ENCODE data around the gene THOC2.
"Not testable (repeated sequence)": the region's sequence is repeated elsewhere in the genome, so short reads cannot be mapped to it uniquely, and the experiment has no call there.

The THOC2 gene

DNA sequence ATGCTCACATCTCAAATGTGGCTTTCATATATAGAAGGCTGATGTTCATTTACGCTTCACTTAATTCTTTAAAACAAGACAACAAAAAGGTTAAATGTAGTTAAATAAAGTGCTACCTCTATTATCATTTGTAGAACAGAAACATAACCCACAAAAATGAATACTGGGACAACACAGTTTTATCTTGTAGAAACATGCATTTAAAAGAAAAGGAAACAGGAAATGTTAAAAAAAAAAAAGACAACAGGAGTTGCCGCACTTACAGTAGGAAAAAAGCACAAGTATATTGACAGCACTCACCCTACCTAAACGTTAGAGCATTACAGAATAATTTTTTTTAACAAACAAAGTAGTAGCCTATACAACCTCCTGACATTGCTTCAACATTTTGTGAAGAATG, 4.8 kb downstream of the THOC2 start:
- Mint-ChIP-seq H3K36me3 (ENCODE audit: insufficient read depth) (peaks cover 5% of the 10 kb centered on the region), H3K27me3 (no peaks in the 10 kb centered on the region), H3K4me3 (no peak overlapping the region), H3K4me1 (peaks cover 19% of the 10 kb centered on the region), H3K27ac (ENCODE audit: low read depth) (no peak overlapping the region), H3K9me3 (no peaks in the 10 kb centered on the region)
- ATAC-seq (replicated peaks; ENCODE audit: extremely low read depth, poor library complexity, severe bottlenecking) (no peak), DNase-seq (ENCODE audit: low spot score in 2 of 2) (no peak)

DNA sequence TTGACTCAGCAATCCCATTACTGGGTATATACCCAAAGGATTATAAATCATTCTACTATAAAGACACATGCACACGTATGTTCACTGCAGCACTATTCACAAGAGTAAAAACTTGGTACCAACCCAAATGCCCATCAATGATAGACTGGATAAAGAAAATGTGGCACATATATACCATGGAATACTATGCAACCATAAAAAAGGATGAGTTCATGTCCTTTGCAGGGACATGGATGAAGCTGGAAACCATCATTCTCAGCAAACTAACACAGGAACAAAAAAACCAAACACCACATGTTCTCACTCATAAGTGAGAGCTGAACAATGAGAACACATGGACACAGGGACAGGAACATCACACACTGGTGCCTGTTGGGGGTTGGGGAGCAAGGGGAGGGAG, 10.7 kb downstream of the THOC2 start:
- not testable (repeated sequence) for H3K36me3 Mint-ChIP-seq (ENCODE audit: insufficient read depth); DNase-seq (ENCODE audit: low spot score in 2 of 2); H3K4me3 Mint-ChIP-seq; H3K27me3 Mint-ChIP-seq; ATAC-seq (replicated peaks; ENCODE audit: extremely low read depth, poor library complexity, severe bottlenecking); H3K9me3 Mint-ChIP-seq; H3K27ac Mint-ChIP-seq (ENCODE audit: low read depth)
- H3K4me1 Mint-ChIP-seq: peaks cover 19% of the 10 kb centered on the region

DNA sequence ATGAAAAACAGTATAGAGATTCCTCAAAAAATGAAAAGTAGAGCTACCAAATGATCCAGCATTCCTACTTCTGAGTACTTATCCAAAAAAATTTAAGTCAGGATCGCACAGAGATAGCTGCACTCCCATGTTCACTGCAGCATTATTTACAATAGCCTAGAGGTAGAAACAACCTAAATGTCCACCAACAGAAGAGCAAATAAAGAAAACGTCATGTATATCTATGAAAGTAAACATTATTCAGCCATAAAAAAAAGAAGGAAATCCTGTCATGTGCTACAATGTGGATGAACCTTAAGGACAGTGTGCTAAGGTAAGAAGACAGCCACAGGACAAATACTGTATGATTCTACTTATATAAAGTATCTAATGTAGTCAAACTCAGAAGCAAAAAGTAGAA, 12.4 kb downstream of the THOC2 start:
- Mint-ChIP-seq H3K4me1 (peaks cover 26% of the 10 kb centered on the region), H3K4me3 (no peak overlapping the region), H3K36me3 (ENCODE audit: insufficient read depth) (peaks cover 9% of the 10 kb centered on the region), H3K9me3 (no peaks in the 10 kb centered on the region), H3K27ac (ENCODE audit: low read depth) (peak overlapping the region; percentile 30), H3K27me3 (no peaks in the 10 kb centered on the region)
- ATAC-seq (replicated peaks; ENCODE audit: extremely low read depth, poor library complexity, severe bottlenecking) (no peak), DNase-seq (ENCODE audit: low spot score in 2 of 2) (no peak)

DNA sequence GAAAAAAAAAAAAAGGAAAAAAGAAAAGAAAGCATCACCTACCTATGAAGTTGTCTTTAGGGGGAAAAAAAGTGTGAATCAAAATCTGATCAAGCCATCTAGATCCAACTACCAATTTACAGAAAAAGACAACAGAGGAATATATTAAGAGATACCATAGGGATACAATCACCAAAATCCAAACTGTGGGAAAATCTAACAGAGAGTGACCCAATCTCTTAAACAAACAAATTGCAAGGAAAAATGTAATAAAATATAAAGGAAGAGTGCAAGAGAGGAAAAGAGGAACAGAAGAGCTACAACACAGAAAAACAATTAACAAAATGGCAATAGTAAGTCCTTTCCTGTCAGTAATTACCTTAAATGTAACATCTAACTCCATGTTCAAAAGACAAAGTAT, 19.0 kb downstream of the THOC2 start:
- H3K27ac Mint-ChIP-seq (ENCODE audit: low read depth): peak overlapping the region; percentile 39
- H3K27me3 Mint-ChIP-seq: no peaks in the 10 kb centered on the region
- H3K4me1 Mint-ChIP-seq: peaks cover 31% of the 10 kb centered on the region

DNA sequence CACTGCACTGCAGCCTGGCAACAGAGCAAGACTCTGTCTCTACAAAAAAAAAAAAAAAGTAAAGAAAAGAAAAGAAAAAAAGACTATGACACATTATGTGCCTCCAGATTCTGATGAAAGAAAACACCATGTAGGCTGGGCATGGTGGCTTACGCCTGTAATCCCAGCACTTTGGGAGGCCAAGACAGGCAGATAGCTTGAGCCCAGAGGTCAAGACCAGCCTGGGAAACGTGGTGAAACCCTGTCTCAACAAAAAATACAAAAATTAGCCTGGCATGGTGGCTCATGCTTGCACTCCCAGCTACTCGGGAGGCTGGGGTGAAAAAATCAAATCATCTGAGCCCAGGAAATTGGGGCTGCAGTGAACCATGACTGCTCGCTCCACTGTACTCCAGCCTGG, 19.4 kb downstream of the THOC2 start:
- no peak overlapping the region for H3K4me3 Mint-ChIP-seq

More for the DNA sequence above, 19.0 kb downstream of the THOC2 start:
- no peak for DNase-seq (ENCODE audit: low spot score in 2 of 2)
- Mint-ChIP-seq H3K4me3 (no peak overlapping the region), H3K36me3 (ENCODE audit: insufficient read depth) (peaks cover 15% of the 10 kb centered on the region), H3K9me3 (no peaks in the 10 kb centered on the region)
- no peak for ATAC-seq (replicated peaks; ENCODE audit: extremely low read depth, poor library complexity, severe bottlenecking)

DNA sequence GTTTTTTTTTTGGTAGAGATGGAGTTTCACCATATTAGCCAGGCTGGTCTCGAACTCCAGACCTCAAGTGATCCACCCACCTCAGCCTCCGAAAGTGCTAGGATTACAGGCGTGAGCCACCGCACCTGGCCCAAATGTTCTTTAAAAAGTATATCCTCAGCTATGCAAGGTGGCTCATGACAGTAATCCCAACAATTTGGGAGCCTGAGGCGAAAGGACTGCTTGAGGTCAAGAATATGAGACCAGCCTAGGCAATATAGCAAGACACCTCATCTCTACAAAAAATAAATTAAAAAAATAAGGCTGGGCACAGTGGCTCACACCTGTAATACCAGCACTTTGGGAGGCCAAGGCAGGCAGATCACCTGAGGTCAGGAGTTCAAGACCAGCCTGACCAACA, 21.7 kb downstream of the THOC2 start:
- H3K27me3 Mint-ChIP-seq; H3K27ac Mint-ChIP-seq (ENCODE audit: low read depth); ATAC-seq (replicated peaks; ENCODE audit: extremely low read depth, poor library complexity, severe bottlenecking); H3K9me3 Mint-ChIP-seq; H3K4me3 Mint-ChIP-seq; DNase-seq (ENCODE audit: low spot score in 2 of 2): not testable (repeated sequence)
- H3K4me1 Mint-ChIP-seq: peaks cover 32% of the 10 kb centered on the region
- H3K36me3 Mint-ChIP-seq (ENCODE audit: insufficient read depth): peaks cover 14% of the 10 kb centered on the region

More for the DNA sequence above, 19.4 kb downstream of the THOC2 start:
- DNase-seq (ENCODE audit: low spot score in 2 of 2) (no peak), ATAC-seq (replicated peaks; ENCODE audit: extremely low read depth, poor library complexity, severe bottlenecking) (no peak)
- H3K4me1 Mint-ChIP-seq: peaks cover 31% of the 10 kb centered on the region
- H3K9me3 Mint-ChIP-seq: no peaks in the 10 kb centered on the region
- no peaks in the 10 kb centered on the region for H3K27me3 Mint-ChIP-seq
- peaks cover 16% of the 10 kb centered on the region for H3K36me3 Mint-ChIP-seq (ENCODE audit: insufficient read depth)
- H3K27ac Mint-ChIP-seq (ENCODE audit: low read depth): peak overlapping the region; percentile 39

DNA sequence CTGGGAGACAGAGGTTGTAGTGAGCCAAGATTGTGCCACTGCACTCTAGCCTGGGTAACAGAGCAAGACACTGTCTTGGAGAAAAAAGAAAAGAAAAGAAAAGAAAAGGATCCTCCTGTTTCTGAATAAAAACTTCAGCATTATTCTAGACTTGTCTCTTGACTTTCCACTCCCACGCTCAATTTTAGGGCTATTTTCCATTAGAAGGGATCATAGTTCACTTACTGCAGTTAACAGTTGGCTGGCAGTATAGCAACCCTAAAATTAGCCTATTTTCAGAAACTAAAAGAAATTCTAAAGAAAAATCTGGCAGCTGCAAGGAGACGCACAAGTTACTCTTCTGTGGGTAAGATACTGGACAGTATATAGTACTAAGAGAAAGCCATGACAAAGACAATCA, 28.1 kb downstream of the THOC2 start:
- Mint-ChIP-seq H3K4me1 (peaks cover 10% of the 10 kb centered on the region), H3K27me3 (no peaks in the 10 kb centered on the region), H3K27ac (ENCODE audit: low read depth) (peak overlapping the region; percentile 16), H3K4me3 (no peak overlapping the region), H3K9me3 (no peaks in the 10 kb centered on the region), H3K36me3 (ENCODE audit: insufficient read depth) (peaks cover 16% of the 10 kb centered on the region)
- no peak for DNase-seq (ENCODE audit: low spot score in 2 of 2)
- ATAC-seq (replicated peaks; ENCODE audit: extremely low read depth, poor library complexity, severe bottlenecking): no peak

DNA sequence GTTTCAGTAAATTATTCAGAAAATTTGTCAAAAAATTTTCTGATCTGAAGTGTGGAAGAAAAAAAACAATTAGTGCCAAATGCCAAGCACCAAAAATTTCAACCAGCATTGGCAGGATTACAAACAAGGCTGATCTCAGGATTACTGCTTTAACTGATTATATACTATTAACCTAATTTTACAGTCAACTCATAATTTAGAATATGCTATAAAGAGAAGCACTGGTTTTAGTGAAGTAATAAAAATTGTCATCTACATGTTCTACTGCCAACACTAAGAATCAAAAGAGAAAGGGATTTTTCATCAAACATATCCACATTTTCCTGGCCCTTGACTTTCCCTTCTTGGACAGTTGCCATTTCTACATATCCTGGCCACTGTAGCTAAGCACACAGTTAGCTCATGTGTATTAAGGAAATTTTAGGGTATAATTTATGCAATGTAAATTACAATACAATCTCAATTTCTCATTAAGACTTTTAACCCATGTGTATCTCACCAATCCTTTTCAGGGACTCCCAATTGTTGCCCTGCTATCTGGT, 33.8 kb downstream of the THOC2 start:
- Mint-ChIP-seq H3K36me3 (ENCODE audit: insufficient read depth) (peaks cover 11% of the 10 kb centered on the region), H3K27ac (ENCODE audit: low read depth) (no peak overlapping the region), H3K4me1 (peaks cover 5% of the 10 kb centered on the region), H3K27me3 (no peaks in the 10 kb centered on the region), H3K4me3 (no peak overlapping the region), H3K9me3 (no peaks in the 10 kb centered on the region)
- DNase-seq (ENCODE audit: low spot score in 2 of 2) (no peak), ATAC-seq (replicated peaks; ENCODE audit: extremely low read depth, poor library complexity, severe bottlenecking) (no peak)

DNA sequence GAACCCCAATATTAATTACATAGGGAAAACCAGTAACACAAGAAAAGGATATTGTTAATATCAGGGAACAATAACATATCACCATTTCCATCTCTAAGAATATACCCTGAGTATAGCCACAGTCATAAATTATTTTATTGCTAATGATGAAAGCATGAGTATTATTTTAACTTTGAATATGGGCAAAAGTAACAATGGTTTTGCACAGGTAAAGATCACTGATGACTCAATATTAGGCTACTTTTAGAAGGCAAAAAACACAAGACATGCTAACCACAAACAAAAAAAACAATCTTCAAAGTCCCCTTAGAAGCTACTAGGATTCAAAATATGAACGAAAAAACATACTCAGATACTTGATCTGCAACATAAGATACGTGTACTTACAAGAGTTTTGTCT, 36.5 kb downstream of the THOC2 start:
- H3K4me3 Mint-ChIP-seq: no peak overlapping the region
- H3K27ac Mint-ChIP-seq (ENCODE audit: low read depth): no peak overlapping the region
- H3K36me3 Mint-ChIP-seq (ENCODE audit: insufficient read depth): peaks cover 18% of the 10 kb centered on the region
- no peak for ATAC-seq (replicated peaks; ENCODE audit: extremely low read depth, poor library complexity, severe bottlenecking)
- no peak for DNase-seq (ENCODE audit: low spot score in 2 of 2)
- H3K4me1 Mint-ChIP-seq: peaks cover 5% of the 10 kb centered on the region
- no peaks in the 10 kb centered on the region for H3K9me3 Mint-ChIP-seq
- H3K27me3 Mint-ChIP-seq: no peaks in the 10 kb centered on the region

DNA sequence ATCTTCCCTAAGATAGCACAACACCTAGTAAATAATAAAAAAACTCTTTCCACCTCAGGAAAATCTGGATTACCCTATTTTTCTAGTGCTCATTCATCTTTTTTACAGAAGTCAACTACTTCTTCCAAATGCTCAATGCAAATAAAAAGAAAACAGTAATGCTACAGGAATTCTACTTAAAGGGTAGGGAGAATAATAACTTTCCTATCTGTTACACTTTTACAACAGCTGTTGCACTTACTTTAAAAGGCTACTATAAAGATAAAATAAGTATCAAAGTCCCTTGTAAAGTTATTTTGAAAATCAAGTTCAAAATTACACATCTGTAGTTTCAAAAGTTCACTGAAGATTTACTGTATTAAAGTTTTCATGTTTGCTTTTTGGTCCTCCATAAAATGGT, 37.6 kb downstream of the THOC2 start:
- Mint-ChIP-seq H3K27me3 (no peaks in the 10 kb centered on the region), H3K36me3 (ENCODE audit: insufficient read depth) (peaks cover 21% of the 10 kb centered on the region)

DNA sequence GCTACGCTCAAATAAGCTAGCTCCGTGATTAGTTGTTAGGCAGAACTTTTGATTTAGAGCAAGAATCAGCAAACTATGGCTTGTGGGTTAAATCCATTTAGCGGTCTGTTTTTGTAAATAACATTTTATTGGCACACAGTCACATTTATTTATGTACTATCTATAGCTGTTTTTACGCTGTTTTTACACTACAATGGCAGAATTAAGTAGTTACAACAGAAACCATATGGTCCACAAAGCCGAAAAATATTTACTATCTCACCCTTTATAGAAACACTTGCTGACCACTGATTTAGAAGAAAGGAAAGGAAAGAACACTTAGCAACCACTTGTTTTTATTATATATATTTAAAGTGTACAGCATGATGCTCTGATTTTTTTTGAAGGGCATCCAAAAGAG, 41.1 kb downstream of the THOC2 start:
- peaks cover 21% of the 10 kb centered on the region for H3K36me3 Mint-ChIP-seq (ENCODE audit: insufficient read depth)
- H3K27ac Mint-ChIP-seq (ENCODE audit: low read depth): no peak overlapping the region
- H3K4me3 Mint-ChIP-seq: no peak overlapping the region
- H3K9me3 Mint-ChIP-seq: no peaks in the 10 kb centered on the region
- no peaks in the 10 kb centered on the region for H3K27me3 Mint-ChIP-seq
- DNase-seq (ENCODE audit: low spot score in 2 of 2) (no peak), ATAC-seq (replicated peaks; ENCODE audit: extremely low read depth, poor library complexity, severe bottlenecking) (no peak)
- H3K4me1 Mint-ChIP-seq: no peaks in the 10 kb centered on the region

More for the DNA sequence above, 37.6 kb downstream of the THOC2 start:
- no peaks in the 10 kb centered on the region for H3K9me3 Mint-ChIP-seq
- no peak overlapping the region for H3K27ac Mint-ChIP-seq (ENCODE audit: low read depth)
- ATAC-seq (replicated peaks; ENCODE audit: extremely low read depth, poor library complexity, severe bottlenecking): no peak
- no peak overlapping the region for H3K4me3 Mint-ChIP-seq
- no peak for DNase-seq (ENCODE audit: low spot score in 2 of 2)
- peaks cover 5% of the 10 kb centered on the region for H3K4me1 Mint-ChIP-seq

DNA sequence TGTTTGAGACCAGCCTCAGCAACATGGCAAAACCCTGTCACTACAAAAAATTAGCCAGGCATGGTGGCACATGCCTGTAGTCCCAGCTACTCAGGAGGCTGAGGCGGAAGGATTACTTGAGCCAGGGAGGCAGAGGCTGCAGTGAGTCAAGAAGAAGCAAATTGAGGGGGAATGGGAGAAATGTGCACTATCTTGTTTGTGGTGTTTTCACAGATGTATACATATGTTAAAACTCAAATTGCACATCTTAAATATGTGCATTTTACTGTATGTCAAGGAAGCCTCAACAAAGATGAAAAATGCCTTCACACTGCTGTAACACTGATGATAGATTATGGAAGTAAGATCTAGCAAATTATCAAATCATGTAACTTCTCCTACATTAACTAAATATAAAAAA, 44.3 kb downstream of the THOC2 start:
- ATAC-seq (replicated peaks; ENCODE audit: extremely low read depth, poor library complexity, severe bottlenecking) (no peak), DNase-seq (ENCODE audit: low spot score in 2 of 2) (no peak)
- no peak overlapping the region for H3K4me3 Mint-ChIP-seq
- no peak overlapping the region for H3K27ac Mint-ChIP-seq (ENCODE audit: low read depth)
- H3K36me3 Mint-ChIP-seq (ENCODE audit: insufficient read depth): peaks cover 18% of the 10 kb centered on the region
- H3K9me3 Mint-ChIP-seq: no peaks in the 10 kb centered on the region
- H3K27me3 Mint-ChIP-seq: no peaks in the 10 kb centered on the region
- no peaks in the 10 kb centered on the region for H3K4me1 Mint-ChIP-seq

DNA sequence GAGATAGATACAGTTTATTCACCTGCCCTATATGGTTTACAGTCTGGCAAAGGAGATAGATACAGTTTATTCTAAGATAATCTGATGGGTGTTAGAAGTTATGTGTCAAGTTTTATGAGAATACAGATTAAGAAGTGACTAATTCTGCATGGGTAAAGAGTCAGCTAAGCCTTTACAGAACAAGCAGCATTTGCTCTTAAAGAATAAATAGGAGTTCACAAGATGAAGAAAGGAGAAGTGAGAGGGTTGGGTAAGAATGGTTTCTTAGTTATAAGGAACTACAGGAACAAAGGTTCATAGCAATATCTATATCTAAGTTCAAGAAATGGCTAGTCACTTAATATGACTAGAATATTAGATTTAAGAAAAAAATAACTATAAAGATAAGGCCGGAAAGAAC, 47.6 kb downstream of the THOC2 start:
- no peak for ATAC-seq (replicated peaks; ENCODE audit: extremely low read depth, poor library complexity, severe bottlenecking)

DNA sequence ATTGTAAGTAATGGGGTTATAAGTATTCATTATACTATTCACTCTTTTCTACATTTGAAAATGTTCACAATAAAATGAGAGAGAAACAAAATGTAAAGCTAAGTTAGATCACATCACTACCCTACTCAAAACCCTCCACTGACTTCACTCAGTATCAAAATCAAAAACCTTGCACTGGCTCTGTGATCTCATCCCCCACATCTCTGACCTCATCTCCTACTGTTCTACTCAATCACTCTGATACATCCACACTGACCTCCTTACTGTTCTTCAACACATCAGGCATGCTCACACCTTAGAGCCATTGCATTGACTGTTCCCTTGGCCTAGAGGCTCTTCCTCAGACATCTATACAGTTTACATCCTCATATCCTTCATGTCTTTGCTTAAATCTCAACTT, 50.7 kb downstream of the THOC2 start:
- no peak overlapping the region for H3K27ac Mint-ChIP-seq (ENCODE audit: low read depth)
- H3K36me3 Mint-ChIP-seq (ENCODE audit: insufficient read depth): peaks cover 21% of the 10 kb centered on the region
- peaks cover 16% of the 10 kb centered on the region for H3K4me1 Mint-ChIP-seq

More for the DNA sequence above, 47.6 kb downstream of the THOC2 start:
- H3K27me3 Mint-ChIP-seq: no peaks in the 10 kb centered on the region
- no peak overlapping the region for H3K4me3 Mint-ChIP-seq
- H3K27ac Mint-ChIP-seq (ENCODE audit: low read depth): peak overlapping the region; percentile 46
- no peaks in the 10 kb centered on the region for H3K9me3 Mint-ChIP-seq
- peaks cover 16% of the 10 kb centered on the region for H3K36me3 Mint-ChIP-seq (ENCODE audit: insufficient read depth)
- peaks cover 8% of the 10 kb centered on the region for H3K4me1 Mint-ChIP-seq
- DNase-seq (ENCODE audit: low spot score in 2 of 2): no peak

More for the DNA sequence above, 50.7 kb downstream of the THOC2 start:
- Mint-ChIP-seq H3K4me3 (no peak overlapping the region), H3K27me3 (no peaks in the 10 kb centered on the region), H3K9me3 (no peaks in the 10 kb centered on the region)
- DNase-seq (ENCODE audit: low spot score in 2 of 2) (no peak), ATAC-seq (replicated peaks; ENCODE audit: extremely low read depth, poor library complexity, severe bottlenecking) (no peak)
